BJ (cell line): Measurements from ENCODE around the gene RAD51B. TPM values are rescaled to one million over a fixed set of nuclear protein-coding genes. Genes with fewer than 3 reads are reported as not detected.

Experiments used
- CTCF ChIA-PET: fragments of 350-600 bp; formaldehyde crosslinking; extraction: SDS; loops from one replicate; lab custom pipeline; 2021; ENCODE audit warnings: antibody characterized with exemption, inconsistent platforms; lab: Yijun Ruan, JAX
- POLR2A ChIA-PET: fragments of 300-600 bp; sonication (Branson Sonifier 250); formaldehyde crosslinking; extraction: SDS; loops from one replicate; lab custom pipeline; 2021; ENCODE audit warnings: antibody characterized with exemption; lab: Charles Lee
- DNase-seq: peaks from one replicate; pipeline ENCODE4 v3.0.0-alpha.2; 2011; ENCODE audit warnings: low read depth
- H3K27me3 ChIP-seq: 2 replicates; pipeline ENCODE4 v1.6.0; 2011; ENCODE audit warnings: low read length; ENCODE audit not compliant: control insufficient read depth, insufficient read depth
- H3K36me3 ChIP-seq: 2 replicates; pipeline ENCODE4 v1.5.1; 2011; ENCODE audit warnings: low read length; ENCODE audit not compliant: control insufficient read depth, insufficient read depth
- H3K4me3 ChIP-seq: 2 replicates; pipeline ENCODE4 v1.5.1; 2011; ENCODE audit warnings: low read depth, mild to moderate bottlenecking, control low read depth, low read length
- CTCF ChIP-seq: IDR thresholded peaks from 2 replicates; pipeline ENCODE4 v1.5.1; 2011; ENCODE audit warnings: low read depth, mild to moderate bottlenecking, control low read depth, inconsistent platforms, low read length, moderate library complexity; ENCODE audit not compliant: insufficient read depth
- polyA plus RNA-seq: library from polyadenylated mRNA; depleted of rRNA; stranded (reverse); fragments of >200 nt; gene quantifications from 2 replicates; pipeline ENCODE4 v1.2.3, GENCODE V29; 2011

The RAD51B gene
- polyA plus RNA-seq, 1 experiment, result 5.6 TPM

GRCh38 chr14:68475802-68476201 is 656.2 kb downstream of the RAD51B start:
- H3K4me3 ChIP-seq, result no peak overlapping the region
- POLR2A ChIA-PET, result no interaction called here
- no peaks in the 10 kb centered on the region for H3K36me3 ChIP-seq
- no peaks in the 10 kb centered on the region for H3K27me3 ChIP-seq
- no peak for DNase-seq
- CTCF ChIA-PET, result interaction anchor here (1.1 to 1.8 kb wide), 2 partner anchors 14 to 546 kb away, joined by 3 to 6 read pairs; no protein-coding TSS in a partner anchor
- no peak for TF ChIP-seq CTCF

DNA sequence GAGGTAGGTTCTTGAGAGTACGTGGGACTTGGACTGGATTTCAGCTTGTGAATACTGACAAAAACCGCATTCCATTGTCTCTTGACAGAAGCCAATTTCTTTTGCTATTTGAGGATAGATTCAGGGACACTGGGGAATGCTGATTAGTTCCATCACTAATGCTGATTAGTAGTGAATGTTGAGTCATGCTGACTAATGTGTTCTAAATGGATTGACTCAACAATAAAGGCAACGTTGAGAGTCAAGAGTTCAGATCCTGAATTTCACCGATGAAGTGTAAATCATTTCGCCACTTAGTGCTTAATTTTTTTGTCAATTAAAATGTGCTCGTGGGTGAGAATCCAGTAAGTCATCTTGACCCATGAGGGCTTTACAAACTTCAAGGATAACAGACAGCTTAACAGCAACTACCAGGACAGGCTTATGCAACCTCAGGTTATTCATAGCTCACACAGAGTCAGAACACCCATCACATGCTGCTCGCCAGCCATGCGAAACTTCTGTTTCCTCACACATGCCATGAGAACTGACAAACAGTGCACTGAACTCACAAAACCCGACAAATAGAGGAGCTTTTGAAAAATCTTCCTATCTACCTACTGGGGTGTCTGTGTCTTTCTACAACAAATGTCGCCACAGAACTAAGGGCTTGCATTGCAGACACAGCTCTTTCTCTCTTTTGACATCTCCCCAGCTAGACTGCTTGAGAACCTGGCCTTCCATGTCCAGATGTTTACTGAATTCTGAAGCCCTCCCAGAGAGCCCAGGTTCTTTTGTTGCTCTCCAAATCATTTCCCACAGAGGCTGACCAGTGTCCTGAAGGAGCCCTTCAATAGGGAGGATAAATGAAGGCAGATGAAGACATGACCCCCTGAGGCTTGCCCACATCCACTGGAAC is 656.9 kb downstream of the RAD51B start:
- Histone ChIP-seq H3K4me3 (no peak overlapping the region), H3K36me3 (no peaks in the 10 kb centered on the region), H3K27me3 (no peaks in the 10 kb centered on the region)
- DNase-seq, result peak; percentile 85
- POLR2A ChIA-PET, result no interaction called here
- CTCF ChIA-PET, result interaction anchor here (0.9 to 1.8 kb wide), 4 partner anchors 15 to 543 kb away, joined by 3 to 6 read pairs (median 4); no protein-coding TSS in a partner anchor
- no peak for TF ChIP-seq CTCF

DNA sequence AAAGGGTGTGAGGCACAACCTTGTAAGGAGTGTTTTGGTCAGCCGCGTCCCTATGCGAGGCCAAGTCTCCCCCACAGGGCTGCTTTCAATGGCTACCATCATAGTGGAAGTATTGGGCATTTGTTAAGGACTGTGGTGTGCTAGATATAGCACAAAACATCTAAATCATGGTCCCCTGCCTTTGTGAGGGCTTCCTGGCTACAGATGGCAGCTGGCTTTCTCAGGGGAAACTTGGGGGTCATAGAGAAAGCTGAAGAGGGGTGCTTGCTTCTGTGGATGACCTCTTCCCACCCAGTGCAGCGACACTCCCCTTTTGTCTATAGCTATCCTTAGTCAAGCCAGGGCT is 657.5 kb downstream of the RAD51B start:
- CTCF ChIA-PET, result interaction anchor here (0.9 to 1.8 kb wide), 4 partner anchors 16 to 544 kb away, joined by 3 to 6 read pairs (median 4); no protein-coding TSS in a partner anchor
- POLR2A ChIA-PET, result no interaction called here
- no peak for TF ChIP-seq CTCF
- no peak for DNase-seq
- Histone ChIP-seq H3K4me3 (no peak overlapping the region), H3K27me3 (no peaks in the 10 kb centered on the region), H3K36me3 (no peaks in the 10 kb centered on the region)

DNA sequence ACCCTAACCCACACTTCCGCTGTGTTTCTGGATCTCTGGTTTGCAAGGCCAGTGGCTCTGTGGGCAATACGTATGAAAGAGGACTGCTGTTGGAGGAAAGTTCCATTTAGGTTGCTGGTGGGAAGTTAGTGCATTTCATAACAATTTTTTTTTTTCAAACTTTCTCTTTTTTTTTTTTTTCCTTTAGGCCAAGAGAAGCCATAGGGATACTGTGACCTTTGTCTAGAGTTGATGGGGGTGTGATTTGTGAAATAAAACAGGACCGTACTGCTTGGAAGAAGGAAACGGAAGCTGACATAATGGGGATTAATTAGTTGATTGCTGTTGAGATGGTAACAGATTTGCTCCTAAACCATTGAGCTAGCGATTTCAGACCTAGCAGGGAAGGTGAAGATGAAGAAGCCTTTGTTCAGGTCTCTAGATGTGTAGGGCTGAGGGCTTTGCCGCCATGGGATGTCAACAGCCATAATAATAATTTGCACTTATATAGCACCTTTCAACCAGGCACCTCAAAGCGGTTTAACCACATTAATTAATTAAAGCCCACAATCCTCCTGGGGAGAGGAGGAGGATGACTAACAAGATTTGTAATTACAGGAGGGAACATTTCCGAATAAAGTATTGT is 658.0 kb downstream of the RAD51B start:
- CTCF ChIA-PET, result interaction anchor here (1.4 to 1.6 kb wide), 2 partner anchors 339 to 544 kb away, joined by 4 read pairs; no protein-coding TSS in a partner anchor

More for the DNA sequence above, 658.0 kb downstream of the RAD51B start:
- no peak for DNase-seq
- no peak for TF ChIP-seq CTCF
- Histone ChIP-seq H3K36me3 (no peaks in the 10 kb centered on the region), H3K27me3 (no peaks in the 10 kb centered on the region), H3K4me3 (no peak overlapping the region)
- POLR2A ChIA-PET, result no interaction called here
